GM21390 (cell line): ENCODE data around the gene VAV3.
"Not testable (repeated sequence)": the region's sequence is repeated elsewhere in the genome, so short reads cannot be mapped to it uniquely, and the experiment has no call there.

Experiments used
- ATAC-seq: cut with Tn5 transposase; IDR thresholded peaks from one replicate; pipeline ENCODE4 v1.9.1; 2021; ENCODE audit not compliant: unreplicated experiment

VAV3 gene

GRCh38 chr1:107965110-107965991, at the start of gene VAV3:
TSS of gene VAV3 (minus strand) at chr1:107965180. CDS start at chr1:107964869, 311 bp downstream.
- no peak for ATAC-seq

GRCh38 chr1:108012553-108012952, 47.6 kb upstream of the VAV3 start:
- no peak for ATAC-seq

- ATAC-seq = no peak
Measured at GRCh38 chr1:108011295-108011694, 46.3 kb upstream of the VAV3 start.

GRCh38 chr1:108010581-108010980, 45.6 kb upstream of the VAV3 start:
- no peak for ATAC-seq

GRCh38 chr1:108009603-108010195, 44.7 kb upstream of the VAV3 start:
- no peak for ATAC-seq

GRCh38 chr1:108007531-108007930, 42.6 kb upstream of the VAV3 start:
- no peak for ATAC-seq

GRCh38 chr1:108007070-108007469, 42.1 kb upstream of the VAV3 start:
- ATAC-seq = no peak

- not testable (repeated sequence) for ATAC-seq
Measured at GRCh38 chr1:108004919-108005318, 39.9 kb upstream of the VAV3 start.

GRCh38 chr1:108000620-108001111, 35.7 kb upstream of the VAV3 start:
- no peak for ATAC-seq

- ATAC-seq = no peak
Measured at GRCh38 chr1:108000184-108000583, 35.2 kb upstream of the VAV3 start.

- ATAC-seq = no peak
Measured at GRCh38 chr1:107997866-107998265, 32.9 kb upstream of the VAV3 start.

- ATAC-seq = no peak
Measured at GRCh38 chr1:107993920-107994319, 28.9 kb upstream of the VAV3 start.

- no peak for ATAC-seq
Measured at GRCh38 chr1:107992347-107992746, 27.4 kb upstream of the VAV3 start.

GRCh38 chr1:107991371-107992066, 26.5 kb upstream of the VAV3 start:
- no peak for ATAC-seq

- no peak for ATAC-seq
Measured at GRCh38 chr1:107990606-107991005, 25.6 kb upstream of the VAV3 start.

GRCh38 chr1:107981277-107981676, 16.3 kb upstream of the VAV3 start:
- ATAC-seq = no peak

GRCh38 chr1:107979926-107980325, 14.9 kb upstream of the VAV3 start:
- ATAC-seq = no peak

GRCh38 chr1:107979088-107979487, 14.1 kb upstream of the VAV3 start:
- no peak for ATAC-seq

- no peak for ATAC-seq
Measured at GRCh38 chr1:107976836-107977235, 11.9 kb upstream of the VAV3 start.

- ATAC-seq = no peak
Measured at GRCh38 chr1:107976431-107976830, 11.5 kb upstream of the VAV3 start.

- ATAC-seq = no peak
Measured at GRCh38 chr1:107975851-107976250, 10.9 kb upstream of the VAV3 start.

GRCh38 chr1:107974090-107974489, 9.1 kb upstream of the VAV3 start:
- ATAC-seq = no peak
